Activated CD4-positive, alpha-beta T cell treated with anti-CD3 and anti-CD28 coated beads, Interleukin-10, Interleukin-2, amounts not matched to agents 100 ng/mL and 50 ng/mL, durations not matched to agents 16 hours and 8 hours (primary cell): ENCODE results near the gene FRK.
A peak's percentile ranks its signal among the peaks of the same experiment; 100 is the strongest.
"Not testable (repeated sequence)": the region's sequence is repeated elsewhere in the genome, so short reads cannot be mapped to it uniquely, and the experiment has no call there.

Source experiments
- DNase-seq: peaks from one replicate; pipeline ENCODE4 v3.0.0-alpha.2; 2020

The FRK gene

DNA sequence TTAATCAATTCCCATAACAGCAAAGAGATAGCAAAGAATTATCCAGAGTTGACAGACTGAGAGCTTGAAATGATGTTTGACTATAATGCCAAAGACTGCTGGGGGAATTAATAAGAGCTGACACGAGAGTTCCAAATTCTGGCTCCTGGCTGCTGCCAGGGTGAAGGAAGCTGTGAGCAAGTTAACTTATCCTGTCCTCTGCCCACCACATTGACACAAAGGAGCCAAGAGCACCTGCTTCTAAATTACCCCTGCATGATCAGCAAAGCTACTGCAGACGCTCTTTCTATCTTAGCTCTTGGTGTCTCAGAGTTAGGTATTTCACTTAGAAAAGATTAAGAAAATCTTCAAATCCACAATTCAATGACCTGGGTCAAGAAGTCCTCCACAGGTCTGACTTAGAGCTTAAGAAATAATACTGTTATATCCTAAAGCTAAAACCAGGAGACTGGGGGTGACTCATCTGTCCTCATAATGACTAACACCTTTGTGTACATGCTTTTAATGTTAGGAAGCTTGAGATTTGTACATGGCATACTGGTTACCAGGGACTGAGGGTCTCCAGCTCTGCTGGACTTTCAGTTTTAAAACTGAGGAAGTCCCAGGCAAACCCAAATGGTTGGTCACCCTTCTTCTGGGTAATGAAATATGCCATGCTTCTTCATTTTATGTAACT is 13.2 kb upstream of the FRK start:
- no peak for DNase-seq

- peak; percentile 5 for DNase-seq
Observed at GRCh38 chr6:116072368-116072767, 11.7 kb upstream of the FRK start.

GRCh38 chr6:116070616-116071389 is 10.1 kb upstream of the FRK start:
- DNase-seq, result no peak

DNA sequence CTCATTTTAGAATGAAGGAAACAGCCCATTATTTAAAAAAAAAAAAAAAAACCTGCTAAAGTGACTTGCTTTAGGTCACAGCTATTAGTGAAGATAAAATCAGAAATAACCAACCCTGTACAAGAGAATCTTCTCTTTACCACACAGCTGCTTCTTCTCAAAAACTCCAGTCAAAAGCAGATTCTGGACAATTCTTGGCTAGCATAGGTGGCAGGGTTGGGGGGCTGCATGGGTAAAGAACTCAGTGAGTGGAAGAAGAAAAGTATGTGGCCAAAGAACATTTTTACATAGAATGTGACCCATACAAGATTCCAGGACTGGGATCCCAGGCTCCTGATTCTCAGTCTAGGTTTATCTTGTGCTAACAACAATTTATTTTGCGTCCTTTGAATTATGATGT is 9.4 kb upstream of the FRK start:
- DNase-seq, result no peak

- no peak for DNase-seq
Observed at GRCh38 chr6:116066789-116067188, 6.1 kb upstream of the FRK start.

GRCh38 chr6:116064666-116065065 is 4.0 kb upstream of the FRK start:
- DNase-seq, result no peak

- DNase-seq, result no peak
Observed at GRCh38 chr6:116062496-116062895, 1.8 kb upstream of the FRK start.

GRCh38 chr6:116059713-116060571 is 749 bp downstream of the FRK start:
- no peak for DNase-seq

GRCh38 chr6:116057766-116058165 is 2.9 kb downstream of the FRK start:
- DNase-seq, result no peak

- DNase-seq, result no peak
Observed at GRCh38 chr6:116055513-116055912, 5.2 kb downstream of the FRK start.

DNA sequence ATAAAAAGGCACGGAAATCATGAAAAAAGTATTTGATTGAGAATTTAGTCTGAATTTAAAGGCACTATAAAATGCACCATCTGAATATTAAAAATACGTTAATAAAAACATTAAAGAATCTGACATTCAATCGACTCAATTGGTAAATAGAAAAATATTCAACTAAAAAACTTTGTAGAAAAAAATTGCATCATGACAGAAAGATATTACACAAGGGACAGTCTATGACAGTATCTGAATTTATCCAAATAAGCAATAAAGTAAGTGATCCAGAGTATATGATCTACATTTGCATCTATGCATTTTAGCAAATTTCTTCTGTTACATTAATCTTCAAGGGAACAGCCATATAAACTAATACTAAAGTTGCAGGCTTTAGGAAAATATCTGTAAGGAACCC is 9.4 kb downstream of the FRK start:
- DNase-seq, result no peak

DNA sequence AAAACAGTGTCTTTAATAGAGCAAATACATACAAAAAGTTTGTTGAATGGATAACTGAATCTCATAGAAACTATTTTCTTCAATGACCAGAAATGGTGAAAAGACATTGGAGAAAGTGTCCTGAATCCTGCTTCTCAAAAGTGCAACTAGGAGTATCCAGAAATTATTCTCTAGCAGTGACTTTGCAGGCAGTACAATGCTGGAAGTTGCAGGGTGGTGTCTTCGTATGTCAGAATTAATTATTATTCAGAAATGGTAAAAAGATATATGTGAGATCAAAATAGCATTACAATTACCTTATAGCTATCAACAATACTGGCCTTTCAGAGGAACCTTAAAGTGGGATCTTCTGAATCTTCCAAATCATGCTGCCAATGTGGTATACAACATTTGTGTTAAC is 10.0 kb downstream of the FRK start:
- DNase-seq, result no peak

DNA sequence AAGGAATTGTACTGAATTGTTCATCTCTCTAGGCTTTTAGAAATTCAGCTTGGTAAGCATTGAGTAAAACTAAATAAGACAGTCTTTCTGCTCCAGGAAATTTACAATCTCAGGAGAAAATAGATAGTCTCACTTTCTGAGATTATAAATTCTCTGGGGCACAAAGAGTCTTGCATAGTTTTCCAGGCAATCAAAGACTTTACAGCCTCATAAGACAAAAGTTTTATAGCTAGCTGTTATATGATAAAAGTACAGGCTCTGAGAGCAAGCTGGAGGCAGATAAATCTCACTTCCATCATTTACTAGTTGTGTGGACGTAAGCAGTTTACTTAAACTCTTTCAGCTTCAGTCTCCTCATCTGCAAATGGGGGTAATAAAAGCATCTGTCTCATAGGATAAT is 11.4 kb downstream of the FRK start:
- DNase-seq, result no peak

DNA sequence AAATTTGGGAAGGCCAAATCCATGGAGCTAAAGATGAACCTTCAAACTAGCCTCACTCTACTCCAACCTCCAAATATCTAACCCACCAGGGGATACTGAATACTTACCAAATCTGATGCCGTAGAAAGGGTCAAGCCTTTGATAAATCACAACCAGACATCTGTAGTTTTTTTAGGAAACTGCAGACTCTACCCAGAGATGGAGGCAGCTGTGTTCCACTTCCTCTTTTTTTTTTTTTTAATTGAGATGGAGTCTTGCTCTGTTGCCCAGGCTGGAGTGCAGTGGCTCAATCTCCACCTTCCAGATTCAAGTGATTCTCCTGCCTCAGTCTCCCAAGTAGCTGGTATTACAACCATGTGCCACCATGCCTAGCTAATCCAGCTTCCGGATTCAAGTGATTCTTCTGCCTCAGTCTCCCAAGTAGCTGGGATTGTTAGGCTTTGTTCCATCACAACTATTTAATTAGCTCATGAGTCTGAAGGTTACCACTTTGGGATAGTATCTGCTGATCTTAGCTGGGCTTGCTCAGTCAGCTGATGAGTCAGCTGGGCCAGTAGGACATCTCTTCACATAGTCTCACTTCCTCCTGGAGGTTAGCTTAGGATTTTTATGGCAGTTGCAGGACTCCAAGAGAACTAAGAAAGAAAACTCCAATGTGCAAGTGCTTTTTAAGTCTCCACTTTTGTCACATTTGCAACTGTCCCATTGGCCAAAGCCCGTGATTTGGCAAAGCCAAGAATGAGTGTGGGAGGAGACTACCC is 13.3 kb downstream of the FRK start:
- no peak for DNase-seq

GRCh38 chr6:116046737-116047136 is 14.0 kb downstream of the FRK start:
- no peak for DNase-seq

DNA sequence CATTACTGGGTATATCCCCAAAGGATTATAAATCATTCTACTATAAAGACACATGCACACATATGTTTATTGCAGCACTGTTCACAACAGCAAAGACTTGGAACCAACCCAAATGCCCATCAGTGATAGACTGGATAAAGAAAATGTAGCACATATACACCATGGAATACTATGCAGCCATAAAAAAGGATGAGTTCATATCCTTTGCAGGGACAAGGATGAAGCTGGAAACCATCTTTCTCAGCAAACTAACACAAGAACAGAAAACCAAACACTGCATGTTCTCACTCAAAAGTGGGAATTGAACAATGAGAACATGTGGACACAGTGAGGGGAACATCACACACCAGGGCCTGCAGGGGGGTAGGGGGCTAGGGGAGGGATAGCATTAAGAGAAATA is 14.4 kb downstream of the FRK start:
- not testable (repeated sequence) for DNase-seq

- no peak for DNase-seq
Observed at GRCh38 chr6:116041934-116042333, 18.8 kb downstream of the FRK start.

- no peak for DNase-seq
Observed at GRCh38 chr6:116040993-116041392, 19.7 kb downstream of the FRK start.

- DNase-seq, result no peak
Observed at GRCh38 chr6:116036885-116037284, 23.8 kb downstream of the FRK start.

DNA sequence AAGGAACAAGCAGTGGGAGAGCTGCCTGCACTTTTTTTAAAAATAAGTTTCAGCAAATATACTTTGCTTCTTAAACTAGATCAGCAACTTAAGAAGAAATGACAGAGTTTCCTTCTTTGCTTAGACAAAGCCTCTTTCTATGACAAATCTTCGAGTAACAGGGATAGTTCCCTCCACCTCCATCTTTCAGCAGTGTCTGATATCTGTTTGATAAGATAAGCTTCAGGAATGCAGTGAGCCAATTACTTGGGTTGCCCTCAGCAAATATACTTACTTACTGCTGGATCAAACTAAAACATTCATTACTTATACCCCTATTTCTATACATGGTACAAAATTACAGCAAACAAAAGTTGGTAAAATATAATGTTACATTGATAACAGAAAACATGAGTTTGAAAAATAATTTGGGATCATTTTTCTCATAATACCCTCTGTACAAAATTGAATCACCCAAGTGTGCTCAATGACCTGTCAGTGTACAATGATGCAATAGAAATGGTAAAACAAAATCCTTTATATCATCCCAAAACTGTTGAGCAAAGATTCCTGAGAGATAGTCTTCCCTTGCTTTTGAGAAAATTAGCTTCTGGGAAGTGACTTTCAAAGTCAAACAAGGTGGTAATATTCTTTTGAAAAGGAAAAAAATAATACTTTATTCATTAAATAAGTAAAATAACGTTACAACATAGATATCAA is 24.5 kb downstream of the FRK start:
- no peak for DNase-seq

DNA sequence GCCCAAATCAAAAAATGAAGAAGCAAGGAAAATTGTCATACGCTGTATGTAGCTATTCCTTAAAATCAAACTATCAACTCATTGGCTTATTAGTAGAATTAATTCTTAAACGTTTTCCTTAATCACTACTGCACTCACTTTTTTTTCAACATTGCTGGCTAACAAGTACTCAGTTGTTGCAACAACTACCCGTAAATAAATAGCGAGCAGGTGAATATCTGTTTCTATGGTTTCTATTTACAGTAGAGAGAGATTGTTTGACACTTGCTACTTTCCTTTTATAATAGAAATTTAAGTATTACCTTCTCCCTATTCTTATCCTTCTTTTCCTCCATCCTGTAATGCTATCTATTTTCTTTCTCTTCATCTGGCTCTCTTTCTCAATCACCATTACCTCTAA is 25.1 kb downstream of the FRK start:
- no peak for DNase-seq

- no peak for DNase-seq
Observed at GRCh38 chr6:116034327-116034726, 26.4 kb downstream of the FRK start.
